SU-DHL-6 (cell line): Measurements from ENCODE around the gene ARAP1.

Source experiments
- EZH2phosphoT487 ChIP-seq: fragments of 200-600 bp; sonication (generic), shearing (Covaris generic); conservative IDR thresholded peaks from 2 replicates; pipeline ENCODE4 v1.6.1; 2018; ENCODE audit warnings: mild to moderate bottlenecking, antibody characterized with exemption, low read length, moderate library complexity, mixed read lengths
- TF ChIP-seq, protein P1 (sequence below): fragments of 200-600 bp; sonication (generic); IDR thresholded peaks from one replicate; pipeline ENCODE4 v1.5.1; 2017; ENCODE audit warnings: antibody characterized with exemption, mild to moderate bottlenecking, low read length, moderate library complexity; ENCODE audit not compliant: insufficient read depth, poor library complexity, severe bottlenecking

- TF ChIP-seq, protein P1, sequence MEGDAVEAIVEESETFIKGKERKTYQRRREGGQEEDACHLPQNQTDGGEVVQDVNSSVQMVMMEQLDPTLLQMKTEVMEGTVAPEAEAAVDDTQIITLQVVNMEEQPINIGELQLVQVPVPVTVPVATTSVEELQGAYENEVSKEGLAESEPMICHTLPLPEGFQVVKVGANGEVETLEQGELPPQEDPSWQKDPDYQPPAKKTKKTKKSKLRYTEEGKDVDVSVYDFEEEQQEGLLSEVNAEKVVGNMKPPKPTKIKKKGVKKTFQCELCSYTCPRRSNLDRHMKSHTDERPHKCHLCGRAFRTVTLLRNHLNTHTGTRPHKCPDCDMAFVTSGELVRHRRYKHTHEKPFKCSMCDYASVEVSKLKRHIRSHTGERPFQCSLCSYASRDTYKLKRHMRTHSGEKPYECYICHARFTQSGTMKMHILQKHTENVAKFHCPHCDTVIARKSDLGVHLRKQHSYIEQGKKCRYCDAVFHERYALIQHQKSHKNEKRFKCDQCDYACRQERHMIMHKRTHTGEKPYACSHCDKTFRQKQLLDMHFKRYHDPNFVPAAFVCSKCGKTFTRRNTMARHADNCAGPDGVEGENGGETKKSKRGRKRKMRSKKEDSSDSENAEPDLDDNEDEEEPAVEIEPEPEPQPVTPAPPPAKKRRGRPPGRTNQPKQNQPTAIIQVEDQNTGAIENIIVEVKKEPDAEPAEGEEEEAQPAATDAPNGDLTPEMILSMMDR: no peak
- no peak for TF ChIP-seq EZH2phosphoT487
Measured at GRCh38 chr11:72768581-72768980, 16.4 kb upstream of the ARAP1 start.
